Neutrophil (primary cell): ENCODE results near the gene ENPP7.

ENCODE experiments used
- H3K27ac ChIP-seq: fragments of 200-600 bp; sonication (generic); 2 replicates; pipeline ENCODE4 v1.5.1; 2016; ENCODE audit warnings: mild to moderate bottlenecking, moderate library complexity
- H3K27me3 ChIP-seq: fragments of 200-600 bp; sonication (generic); 2 replicates; pipeline ENCODE4 v1.6.0; 2016; ENCODE audit warnings: mild to moderate bottlenecking
- H3K36me3 ChIP-seq: fragments of 200-600 bp; sonication (generic); 2 replicates; pipeline ENCODE4 v1.5.1; 2017
- H3K4me1 ChIP-seq, 2 experiments: fragments of 200-600 bp in 1 of 2; sonication (generic) in 1 of 2; 1 replicate in 1 of 2; 2 replicates in 1 of 2; pipeline versions ENCODE4 v1.5.1 to v1.6.1; 2013 to 2016; ENCODE audit warnings: low read depth in 1 of 2, low read length in 1 of 2, mild to moderate bottlenecking in 1 of 2, moderate library complexity in 1 of 2; ENCODE audit not compliant: control insufficient read depth in 1 of 2, insufficient read depth in 1 of 2
- H3K4me3 ChIP-seq, 2 experiments: fragments of 200-600 bp in 1 of 2; sonication (generic) in 1 of 2; 1 replicate in 1 of 2; 2 replicates in 1 of 2; pipeline ENCODE4 v1.5.1; 2013 to 2016; ENCODE audit warnings: low read depth in 1 of 2, low read length in 1 of 2, mild to moderate bottlenecking in 1 of 2, moderate library complexity in 1 of 2
- H3K9me3 ChIP-seq: fragments of 200-600 bp; sonication (generic); 2 replicates; pipeline ENCODE4 v1.5.1; 2016
- TF ChIP-seq, protein P1 (sequence below): fragments of 200-600 bp; sonication (generic); IDR thresholded peaks from 2 replicates; pipeline ENCODE4 v1.5.1; 2016; ENCODE audit warnings: antibody characterized with exemption

The ENPP7 gene

DNA sequence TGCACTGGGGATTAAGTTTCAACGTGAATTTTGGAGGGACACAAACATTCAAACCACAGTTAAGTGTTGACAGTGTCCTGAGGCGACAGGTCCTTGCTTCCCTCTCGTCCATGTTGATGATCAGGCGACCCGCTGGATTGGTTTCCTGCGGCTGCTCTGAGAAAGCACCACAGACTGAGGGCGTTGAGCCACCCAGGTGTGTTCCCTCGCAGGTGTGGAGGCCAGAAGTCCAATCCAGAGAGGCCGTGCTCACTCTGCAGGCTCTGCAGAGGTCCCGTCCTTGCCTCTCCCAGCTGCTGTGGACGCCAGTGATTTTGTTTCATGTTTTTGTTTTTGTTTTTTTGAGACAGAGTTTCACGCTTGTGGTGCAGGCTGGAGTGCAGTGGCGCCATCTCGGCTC, 24.8 kb downstream of the ENPP7 start:
- TF ChIP-seq, protein P1, sequence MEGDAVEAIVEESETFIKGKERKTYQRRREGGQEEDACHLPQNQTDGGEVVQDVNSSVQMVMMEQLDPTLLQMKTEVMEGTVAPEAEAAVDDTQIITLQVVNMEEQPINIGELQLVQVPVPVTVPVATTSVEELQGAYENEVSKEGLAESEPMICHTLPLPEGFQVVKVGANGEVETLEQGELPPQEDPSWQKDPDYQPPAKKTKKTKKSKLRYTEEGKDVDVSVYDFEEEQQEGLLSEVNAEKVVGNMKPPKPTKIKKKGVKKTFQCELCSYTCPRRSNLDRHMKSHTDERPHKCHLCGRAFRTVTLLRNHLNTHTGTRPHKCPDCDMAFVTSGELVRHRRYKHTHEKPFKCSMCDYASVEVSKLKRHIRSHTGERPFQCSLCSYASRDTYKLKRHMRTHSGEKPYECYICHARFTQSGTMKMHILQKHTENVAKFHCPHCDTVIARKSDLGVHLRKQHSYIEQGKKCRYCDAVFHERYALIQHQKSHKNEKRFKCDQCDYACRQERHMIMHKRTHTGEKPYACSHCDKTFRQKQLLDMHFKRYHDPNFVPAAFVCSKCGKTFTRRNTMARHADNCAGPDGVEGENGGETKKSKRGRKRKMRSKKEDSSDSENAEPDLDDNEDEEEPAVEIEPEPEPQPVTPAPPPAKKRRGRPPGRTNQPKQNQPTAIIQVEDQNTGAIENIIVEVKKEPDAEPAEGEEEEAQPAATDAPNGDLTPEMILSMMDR, result no peak
- H3K4me1 ChIP-seq, result no peaks in the 10 kb centered on the region
- H3K27ac ChIP-seq, result no peak overlapping the region
- no peaks in the 10 kb centered on the region for H3K36me3 ChIP-seq
- H3K27me3 ChIP-seq, result peaks cover 63% of the 10 kb centered on the region
- H3K9me3 ChIP-seq, result no peaks in the 10 kb centered on the region
- H3K4me3 ChIP-seq, result no peak overlapping the region

DNA sequence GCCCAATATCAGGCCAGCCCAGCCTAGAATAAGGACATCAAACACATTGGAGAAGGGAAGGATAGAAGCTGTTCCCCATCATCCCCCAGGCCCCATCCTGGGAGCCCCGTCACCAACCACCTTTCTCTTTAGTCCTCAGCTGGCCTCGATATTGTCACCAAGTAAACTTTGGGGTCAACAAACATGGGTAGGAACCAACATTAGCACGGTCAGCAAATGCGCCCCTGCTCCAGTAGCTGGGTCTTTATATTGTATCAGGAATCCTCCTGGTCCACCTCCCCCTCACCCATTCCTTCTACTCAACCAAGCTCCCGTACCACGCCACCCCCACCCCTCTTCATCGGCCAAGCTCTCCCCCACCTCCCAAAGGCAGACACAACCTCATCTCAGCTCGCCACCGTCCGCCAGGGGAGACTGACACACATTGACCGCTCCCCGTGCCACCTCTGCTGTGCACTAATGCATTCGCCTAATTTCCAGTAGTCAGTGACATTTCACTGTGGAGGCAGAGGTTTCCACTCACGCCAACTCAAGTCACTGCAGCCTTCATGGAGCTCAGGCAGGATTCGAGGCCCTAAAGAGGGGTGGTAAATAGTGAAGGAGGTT, 26.5 kb downstream of the ENPP7 start:
- no peak overlapping the region for H3K4me3 ChIP-seq
- peaks cover 46% of the 10 kb centered on the region for H3K27me3 ChIP-seq
- no peaks in the 10 kb centered on the region for H3K36me3 ChIP-seq
- H3K4me1 ChIP-seq, result no peaks in the 10 kb centered on the region
- H3K9me3 ChIP-seq, result no peaks in the 10 kb centered on the region
- H3K27ac ChIP-seq, result no peak overlapping the region
- TF ChIP-seq, protein P1, result no peak

DNA sequence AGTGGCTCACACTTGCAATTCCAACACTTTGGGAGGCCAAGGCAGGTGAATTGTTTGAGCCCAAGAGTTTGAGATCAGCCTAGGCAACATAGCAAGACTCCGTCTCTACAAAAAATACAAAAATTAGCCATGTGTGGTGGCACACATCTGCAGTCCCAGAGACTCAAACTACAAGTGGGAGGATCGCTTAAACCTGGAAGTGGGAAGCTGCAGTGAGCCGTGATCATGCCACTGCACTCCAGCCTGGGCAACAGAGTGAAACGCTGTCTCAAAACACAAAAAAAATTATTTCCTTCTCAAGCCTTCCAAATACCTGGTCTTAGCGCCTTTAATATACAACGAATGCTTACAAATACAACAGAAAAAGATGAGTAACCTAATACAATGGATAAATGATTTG, 27.5 kb downstream of the ENPP7 start:
- TF ChIP-seq, protein P1, result no peak
- H3K4me1 ChIP-seq, result no peaks in the 10 kb centered on the region
- H3K27me3 ChIP-seq, result peaks cover 36% of the 10 kb centered on the region
- H3K27ac ChIP-seq, result no peak overlapping the region
- no peak overlapping the region for H3K4me3 ChIP-seq
- H3K36me3 ChIP-seq, result no peaks in the 10 kb centered on the region
- no peaks in the 10 kb centered on the region for H3K9me3 ChIP-seq

DNA sequence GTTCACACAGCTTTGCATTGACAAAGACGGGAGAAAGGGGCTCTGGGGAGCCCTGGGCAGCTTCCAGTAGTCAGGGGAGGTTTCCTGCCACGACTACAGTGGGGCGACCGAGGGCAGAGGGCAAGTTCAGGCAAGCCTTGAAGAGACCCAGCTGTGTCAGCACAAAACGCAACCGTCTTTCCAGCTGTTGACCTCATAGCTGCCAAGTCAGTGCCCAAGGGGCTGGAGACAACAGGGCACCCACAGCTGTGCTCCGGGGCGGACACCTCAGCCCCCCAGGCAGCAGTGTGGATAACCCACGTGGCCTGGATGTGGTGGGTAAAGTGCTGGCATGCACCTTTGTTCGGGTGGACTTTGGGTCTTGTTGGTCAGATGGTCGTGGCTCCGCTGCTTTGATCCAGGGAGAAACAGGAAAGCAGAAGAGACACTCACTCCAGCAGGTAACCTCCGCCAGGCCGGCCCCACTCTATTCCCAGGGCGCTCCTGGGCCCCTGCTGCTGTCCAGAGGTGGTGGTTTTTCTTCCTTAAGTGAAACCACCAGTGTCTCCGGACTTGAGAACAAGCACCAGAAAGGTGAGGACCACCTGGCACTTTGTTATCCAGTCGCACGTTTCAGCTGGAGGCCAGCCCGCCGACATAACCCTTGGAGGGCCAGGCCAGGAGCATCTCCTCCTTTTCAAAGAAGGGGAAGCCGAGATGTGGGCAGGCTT, 29.6 kb downstream of the ENPP7 start:
- Histone ChIP-seq H3K4me1 (no peaks in the 10 kb centered on the region), H3K4me3 (no peak overlapping the region), H3K36me3 (no peaks in the 10 kb centered on the region), H3K27ac (no peak overlapping the region), H3K9me3 (no peaks in the 10 kb centered on the region), H3K27me3 (peaks cover 20% of the 10 kb centered on the region)
- TF ChIP-seq, protein P1, result no peak

DNA sequence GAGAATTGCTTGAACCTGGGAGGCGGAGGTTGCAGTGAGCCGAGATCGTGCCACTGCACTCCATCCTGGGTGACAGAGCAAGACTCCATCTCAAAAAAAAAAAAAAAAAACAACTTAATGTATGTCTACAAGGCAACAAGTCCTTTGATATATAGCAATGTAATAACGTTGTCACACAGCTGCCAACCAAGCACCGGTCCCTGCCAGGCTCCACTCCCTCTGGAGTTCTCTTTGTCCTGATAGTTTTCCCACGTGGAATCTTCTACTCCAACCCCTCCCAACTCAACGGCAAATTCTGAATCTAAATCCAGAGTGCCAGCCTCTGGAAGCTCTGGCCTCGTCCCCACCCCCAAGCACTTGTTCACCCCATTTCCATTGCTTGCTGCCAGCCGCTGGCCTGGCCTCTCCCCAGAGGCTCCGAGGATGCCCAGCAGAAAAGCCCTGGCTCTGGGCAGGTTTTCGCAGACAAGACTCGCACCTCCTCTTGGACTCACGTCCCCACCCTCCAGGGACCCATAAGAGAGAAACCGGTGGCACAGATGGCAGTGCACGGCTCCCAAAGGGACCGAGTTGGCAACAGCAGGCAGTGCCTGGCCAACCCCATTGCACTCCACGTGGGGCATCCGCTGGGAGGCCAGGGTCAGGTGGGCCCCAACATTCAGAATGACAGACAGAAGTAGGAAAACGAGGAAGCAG, 31.3 kb downstream of the ENPP7 start:
- no peaks in the 10 kb centered on the region for H3K4me1 ChIP-seq
- TF ChIP-seq, protein P1, result no peak
- no peaks in the 10 kb centered on the region for H3K9me3 ChIP-seq
- H3K36me3 ChIP-seq, result no peaks in the 10 kb centered on the region
- no peak overlapping the region for H3K27ac ChIP-seq
- H3K27me3 ChIP-seq, result peaks cover 33% of the 10 kb centered on the region
- no peak overlapping the region for H3K4me3 ChIP-seq
